GM12801 (cell line): ENCODE results near the gene CCRL2.

Experiments
- TF ChIP-seq, protein P1 (sequence below): IDR thresholded peaks from one replicate; pipeline ENCODE4 v1.5.1; 2011; ENCODE audit warnings: control low read depth; ENCODE audit not compliant: insufficient read length; ENCODE audit errors: extremely low read depth

CCRL2 gene

DNA sequence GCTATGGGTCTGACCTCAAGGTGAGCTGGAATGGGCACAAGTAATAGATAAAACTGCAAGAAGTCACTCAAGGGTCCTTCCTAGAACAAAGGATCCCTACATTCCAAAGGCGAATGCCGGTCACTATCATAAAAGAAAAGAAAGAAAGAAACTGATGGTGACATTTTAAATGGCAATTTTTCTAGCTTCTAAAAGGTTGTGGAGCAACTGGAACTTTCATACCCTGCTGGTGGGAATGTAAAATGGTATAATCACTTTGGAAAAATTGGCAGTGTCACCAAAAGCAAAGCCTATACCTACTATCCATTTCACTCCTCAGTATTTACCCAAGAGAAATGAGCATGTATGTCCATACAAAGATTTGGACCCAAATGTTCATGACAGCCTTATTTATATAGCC, 4.2 kb downstream of the CCRL2 start:
- TF ChIP-seq, protein P1, sequence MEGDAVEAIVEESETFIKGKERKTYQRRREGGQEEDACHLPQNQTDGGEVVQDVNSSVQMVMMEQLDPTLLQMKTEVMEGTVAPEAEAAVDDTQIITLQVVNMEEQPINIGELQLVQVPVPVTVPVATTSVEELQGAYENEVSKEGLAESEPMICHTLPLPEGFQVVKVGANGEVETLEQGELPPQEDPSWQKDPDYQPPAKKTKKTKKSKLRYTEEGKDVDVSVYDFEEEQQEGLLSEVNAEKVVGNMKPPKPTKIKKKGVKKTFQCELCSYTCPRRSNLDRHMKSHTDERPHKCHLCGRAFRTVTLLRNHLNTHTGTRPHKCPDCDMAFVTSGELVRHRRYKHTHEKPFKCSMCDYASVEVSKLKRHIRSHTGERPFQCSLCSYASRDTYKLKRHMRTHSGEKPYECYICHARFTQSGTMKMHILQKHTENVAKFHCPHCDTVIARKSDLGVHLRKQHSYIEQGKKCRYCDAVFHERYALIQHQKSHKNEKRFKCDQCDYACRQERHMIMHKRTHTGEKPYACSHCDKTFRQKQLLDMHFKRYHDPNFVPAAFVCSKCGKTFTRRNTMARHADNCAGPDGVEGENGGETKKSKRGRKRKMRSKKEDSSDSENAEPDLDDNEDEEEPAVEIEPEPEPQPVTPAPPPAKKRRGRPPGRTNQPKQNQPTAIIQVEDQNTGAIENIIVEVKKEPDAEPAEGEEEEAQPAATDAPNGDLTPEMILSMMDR = no peak

DNA sequence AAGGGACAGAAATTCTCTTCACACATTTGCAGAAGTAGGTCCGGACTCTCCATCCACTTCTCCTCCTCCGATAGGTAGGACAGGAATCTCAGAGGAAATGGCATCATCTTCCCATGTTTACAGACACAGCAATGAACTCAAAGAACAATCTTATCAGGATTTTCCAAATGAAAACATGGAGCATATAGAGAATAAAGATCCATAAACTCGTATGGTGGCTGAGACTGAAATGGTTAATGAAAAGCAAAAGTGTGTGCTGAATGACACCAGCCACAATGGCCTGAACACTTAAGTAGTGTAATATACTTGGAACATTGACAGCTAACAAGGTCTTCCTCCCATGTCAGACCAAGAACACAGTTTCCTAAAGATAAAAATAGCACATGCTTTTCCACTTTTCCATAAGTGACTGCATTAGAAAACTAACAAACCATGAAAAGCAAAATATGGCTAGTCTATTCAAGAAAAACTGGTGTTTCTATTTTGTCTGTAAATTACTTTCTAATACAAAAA, 5.8 kb downstream of the CCRL2 start:
- TF ChIP-seq, protein P1 = no peak

DNA sequence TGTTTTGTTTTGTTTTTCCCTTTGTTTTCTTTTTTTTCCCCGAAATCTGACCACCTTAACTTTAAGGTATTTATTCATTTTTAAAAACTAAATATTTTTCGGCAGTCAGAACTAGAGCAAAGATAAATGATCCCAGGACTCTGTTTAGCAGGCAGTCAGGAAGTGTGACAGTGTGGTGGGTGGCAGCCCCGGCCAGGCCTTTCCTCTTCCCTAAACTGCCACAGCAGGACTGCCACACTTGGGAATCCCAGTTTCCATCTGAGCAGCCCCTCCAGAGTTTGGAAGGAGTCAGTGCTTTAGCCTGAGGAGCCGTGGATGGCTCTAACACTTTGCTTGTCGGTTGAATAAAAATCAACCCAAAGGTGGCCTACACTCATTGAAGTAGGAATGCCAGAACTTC, 6.9 kb downstream of the CCRL2 start:
- TF ChIP-seq, protein P1 = no peak

DNA sequence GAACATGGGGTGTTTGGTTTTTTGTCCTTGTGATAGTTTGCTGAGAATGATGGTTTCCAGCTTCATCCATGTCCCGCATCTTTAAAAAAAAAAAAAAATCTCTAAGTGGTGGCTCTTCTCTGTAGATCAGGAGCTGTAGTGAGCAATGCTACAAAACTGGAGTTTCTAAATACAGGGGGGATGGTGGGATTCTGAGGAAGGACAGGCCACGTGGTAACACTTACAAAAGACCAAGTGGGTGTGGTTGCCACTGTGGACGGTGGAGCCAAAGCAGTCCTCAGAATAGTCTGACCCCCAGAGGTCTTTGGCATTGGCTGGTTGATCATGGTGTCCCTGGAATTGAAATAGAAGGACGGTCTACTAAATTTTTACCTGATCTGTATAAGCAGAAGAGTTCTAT, 7.7 kb downstream of the CCRL2 start:
- TF ChIP-seq, protein P1 = no peak

DNA sequence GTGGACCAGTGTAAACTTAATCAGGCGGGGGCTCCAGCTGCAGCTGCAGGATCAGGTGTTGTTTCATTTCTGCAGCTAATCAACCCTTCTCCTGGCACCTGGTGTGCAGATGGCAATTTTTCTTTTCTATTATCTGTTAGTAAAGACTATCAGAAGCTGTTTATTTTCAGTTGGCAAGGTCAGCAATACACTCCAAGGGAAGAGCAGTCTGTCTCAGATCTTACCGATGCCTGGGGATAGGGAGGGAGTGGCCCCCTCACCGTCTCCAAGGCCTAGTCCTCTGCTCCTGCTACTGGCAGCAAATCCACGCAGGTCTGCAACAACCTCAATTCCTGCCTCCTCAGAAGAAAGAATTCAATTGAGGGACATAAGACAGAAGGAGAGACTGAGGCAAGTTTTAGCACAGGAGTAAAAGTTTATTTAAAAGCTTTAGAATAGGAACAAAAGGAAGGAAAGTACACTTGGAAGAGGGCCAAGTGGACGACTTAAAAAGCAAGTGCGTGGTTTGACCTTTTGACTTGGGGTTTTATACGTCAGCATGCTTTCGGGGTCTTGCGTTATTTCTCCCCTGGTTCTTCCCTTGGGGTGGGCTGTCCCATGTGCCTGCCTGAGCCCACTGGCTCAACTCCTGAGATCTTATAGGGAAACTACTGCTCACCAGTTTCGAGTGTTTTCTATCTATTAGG, 9.2 kb downstream of the CCRL2 start:
- TF ChIP-seq, protein P1 = no peak

DNA sequence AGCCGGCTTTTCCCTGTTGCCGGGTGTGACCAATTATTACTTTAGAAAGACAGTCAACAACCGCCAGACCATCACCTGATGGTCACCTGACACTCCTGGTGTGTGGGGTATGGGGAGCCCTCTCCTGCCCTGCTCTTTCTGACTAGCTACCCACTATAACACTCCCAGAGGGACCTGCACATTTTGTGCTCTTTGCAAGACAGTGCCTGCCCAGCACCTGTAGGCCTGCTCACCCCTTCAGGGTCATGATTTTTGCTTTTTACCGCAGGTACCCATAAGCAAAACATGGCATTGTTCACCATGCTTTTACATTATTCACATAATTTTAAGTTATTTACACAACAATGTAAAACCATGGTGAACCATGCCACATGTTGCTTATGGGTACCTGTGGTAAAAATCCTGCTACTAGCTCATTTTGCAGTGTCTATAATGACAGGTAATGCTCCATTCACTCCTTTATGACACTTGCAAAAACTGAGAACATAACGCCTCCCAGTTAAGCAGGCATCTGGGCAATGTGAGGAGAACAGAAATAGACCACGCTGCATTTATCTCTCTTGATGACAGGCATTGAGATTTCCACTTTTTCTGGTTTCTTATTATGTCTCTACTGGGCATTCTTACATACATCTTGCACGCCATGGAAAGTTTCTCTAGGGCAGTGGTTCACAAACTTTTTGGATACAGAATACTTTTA, 9.9 kb downstream of the CCRL2 start:
- TF ChIP-seq, protein P1 = no peak

DNA sequence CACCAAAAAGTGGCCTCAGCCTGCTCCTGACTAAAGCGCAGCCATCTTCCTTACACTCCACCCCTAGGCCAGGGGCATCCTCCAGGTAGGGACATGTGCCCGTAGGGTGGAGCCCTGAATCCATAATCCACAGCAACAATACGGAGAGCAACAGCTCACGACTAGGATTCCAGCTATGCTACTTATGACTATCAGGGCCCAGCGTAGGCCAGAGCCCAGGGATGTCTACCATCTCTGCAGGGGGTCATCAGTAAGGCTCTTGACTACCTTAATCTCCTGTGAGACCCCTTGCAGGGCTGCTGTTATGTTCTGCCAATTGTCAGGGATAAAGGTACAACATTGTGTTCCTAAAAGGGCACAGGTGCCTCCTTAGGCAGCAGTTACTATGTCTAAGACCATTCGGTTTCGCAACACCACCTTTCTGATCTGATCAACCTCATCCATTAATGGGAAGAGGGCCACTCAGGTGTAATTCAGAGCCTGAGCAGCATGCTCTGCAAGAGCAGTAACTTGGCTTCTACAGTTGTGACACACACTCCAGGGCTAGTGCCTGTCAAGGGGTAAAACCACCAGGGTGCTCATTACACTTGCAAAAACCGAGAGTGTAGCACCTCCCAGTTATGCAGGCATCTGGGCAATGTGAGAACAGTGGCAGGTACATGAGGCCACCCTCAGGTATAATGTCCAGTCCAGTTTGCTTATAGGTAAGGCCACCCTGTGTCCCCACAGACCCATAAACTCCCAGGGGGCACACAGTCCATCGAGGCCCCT, 11.0 kb downstream of the CCRL2 start:
- TF ChIP-seq, protein P1 = no peak
